NCI-H2171 (cell line): ENCODE results near the gene TNFRSF1B.
"Not testable (repeated sequence)": the region's sequence is repeated elsewhere in the genome, so short reads cannot be mapped to it uniquely, and the experiment has no call there.

Experiments used
- DNase-seq: peaks from one replicate; lab custom pipeline; 2025; lab: John Stamatoyannopoulos, UW

Gene TNFRSF1B

GRCh38 chr1:12222700-12223099 is 55.9 kb downstream of the TNFRSF1B start:
- DNase-seq: not testable (repeated sequence)

GRCh38 chr1:12224092-12224491 is 57.3 kb downstream of the TNFRSF1B start:
- DNase-seq: not testable (repeated sequence)

GRCh38 chr1:12228979-12229378 is 62.2 kb downstream of the TNFRSF1B start:
- no peak for DNase-seq

- no peak for DNase-seq
Measured at GRCh38 chr1:12229386-12229834, 62.6 kb downstream of the TNFRSF1B start.

GRCh38 chr1:12229835-12230548 is 63.2 kb downstream of the TNFRSF1B start, which contains the start of gene VPS13D:
Gene VPS13D, plus strand, starts transcription at chr1:12230030. Its CDS starts 4,237 bp downstream, at chr1:12234267.
- DNase-seq: peak; percentile 82

- no peak for DNase-seq
Measured at GRCh38 chr1:12230549-12231275, 63.9 kb downstream of the TNFRSF1B start.

- no peak for DNase-seq
Measured at GRCh38 chr1:12231276-12231595, 64.4 kb downstream of the TNFRSF1B start.

GRCh38 chr1:12232221-12232620 is 65.4 kb downstream of the TNFRSF1B start:
- no peak for DNase-seq

GRCh38 chr1:12244078-12244477 is 77.3 kb downstream of the TNFRSF1B start:
- no peak for DNase-seq

- DNase-seq: no peak
Measured at GRCh38 chr1:12244585-12244984, 77.8 kb downstream of the TNFRSF1B start.

GRCh38 chr1:12245116-12245515 is 78.3 kb downstream of the TNFRSF1B start:
- no peak for DNase-seq

GRCh38 chr1:12245733-12246132 is 78.9 kb downstream of the TNFRSF1B start:
- DNase-seq: no peak

- no peak for DNase-seq
Measured at GRCh38 chr1:12246584-12246983, 79.8 kb downstream of the TNFRSF1B start.

- no peak for DNase-seq
Measured at GRCh38 chr1:12249181-12249580, 82.4 kb downstream of the TNFRSF1B start.

GRCh38 chr1:12249748-12250147 is 83.0 kb downstream of the TNFRSF1B start:
- DNase-seq: no peak

- DNase-seq: no peak
Measured at GRCh38 chr1:12251442-12251841, 84.7 kb downstream of the TNFRSF1B start.

- no peak for DNase-seq
Measured at GRCh38 chr1:12255913-12256312, 89.1 kb downstream of the TNFRSF1B start.

GRCh38 chr1:12258272-12258671 is 91.5 kb downstream of the TNFRSF1B start:
- no peak for DNase-seq
